Esophagus muscularis mucosa (tissue), 4 donors: ENCODE measurements around the gene COG7. TPM values are rescaled to one million over a fixed set of nuclear protein-coding genes. Genes with fewer than 3 reads are reported as not detected.
"Not testable (repeated sequence)": the region's sequence is repeated elsewhere in the genome, so short reads cannot be mapped to it uniquely, and the experiment has no call there.

Experiments
- DNase-seq: peaks from one replicate; pipeline ENCODE4 v3.0.0-alpha.2; 2017; ENCODE audit errors: extremely low spot score
- H3K27ac ChIP-seq, 4 donors: fragments of 200-600 bp; sonication (generic); replicated peaks in 1 of 4; 1 replicate in 3 of 4; 2 replicates in 1 of 4; pipeline ENCODE4 v1.5.1; 2016 to 2019; ENCODE audit warnings: mild to moderate bottlenecking in 1 of 4
- H3K27me3 ChIP-seq, 4 donors: fragments of 200-600 bp; sonication (generic); one replicate each; pipeline versions ENCODE4 v1.5.1 to v1.6.0; 2016 to 2019
- H3K36me3 ChIP-seq, 4 donors: fragments of 200-600 bp; sonication (generic); one replicate each; pipeline ENCODE4 v1.5.1; 2016 to 2019
- H3K4me1 ChIP-seq, 4 donors: fragments of 200-600 bp; sonication (generic); one replicate each; pipeline ENCODE4 v1.5.1; 2016 to 2019
- H3K4me3 ChIP-seq, 4 donors: fragments of 200-600 bp; sonication (generic); 1 replicate in 2 of 4; 2 replicates in 2 of 4; pipeline ENCODE4 v1.5.1; 2016 to 2019; ENCODE audit warnings: mild to moderate bottlenecking in 4 of 4, moderate library complexity in 1 of 4
- H3K9me3 ChIP-seq, 4 donors: fragments of 200-600 bp; sonication (generic); 1 replicate in 3 of 4; 2 replicates in 1 of 4; pipeline ENCODE4 v1.5.1; 2016 to 2019
- CTCF ChIP-seq, 3 experiments: fragments of 200-600 bp in 2 of 3; fragments of 450-650 bp in 1 of 3; sonication (generic) in 2 of 3; IDR thresholded peaks; one replicate each; pipeline ENCODE4 v1.5.1; 2017 to 2019; ENCODE audit warnings: antibody characterized with exemption in 3 of 3, mild to moderate bottlenecking in 2 of 3, moderate library complexity in 1 of 3
- EP300 ChIP-seq: sonication (generic); formaldehyde crosslinking; IDR thresholded peaks from one replicate; pipeline ENCODE4 v1.6.1; 2017; ENCODE audit warnings: antibody characterized with exemption
- POLR2A ChIP-seq: fragments of 450-650 bp; IDR thresholded peaks from one replicate; pipeline ENCODE4 v1.6.1; 2017; ENCODE audit warnings: antibody characterized with exemption, moderate library complexity, mild to moderate bottlenecking, low read depth
- POLR2AphosphoS5 ChIP-seq, 2 donors: sonication (generic); formaldehyde crosslinking; IDR thresholded peaks; one replicate each; pipeline ENCODE4 v1.6.1; 2017; ENCODE audit warnings: antibody characterized with exemption in 2 of 2
- WGBS: methylation state at CpG from one replicate; pipeline ENCODE4 v1.1.5; 2018; 5-methylcytosine and 5-hydroxymethylcytosine counted together
- intact Hi-C: fragments of 100-400 bp; cut with DNase I; formaldehyde crosslinking; loops from one replicate; pipeline ENCODE4 v1.15.1; 2023
- total RNA-seq, 4 donors: library from RNA; depleted of rRNA; stranded (reverse); fragments of >200 nt; gene quantifications; one replicate each; pipeline versions ENCODE4 v1.1.0 to v1.2.1, GENCODE V29; 2016

Gene COG7
- total RNA-seq, 4 donors from 2014 or later, result 11.9 to 23.7 (median 15.1) TPM

GRCh38 chr16:23402100-23402499, 50.9 kb downstream of the COG7 start:
- H3K27me3 ChIP-seq, result no peaks in the 10 kb centered on the region
- peaks cover 0 to 21% (median 19%) of the 10 kb centered on the region in 4 donors for H3K4me1 ChIP-seq
- intact Hi-C loops, result no loop called here
- TF ChIP-seq EP300 (no peak), POLR2AphosphoS5 (IDR thresholded peaks at IDR 0.05) (no peak)
- no peaks in the 10 kb centered on the region for H3K9me3 ChIP-seq
- no peak overlapping the region for H3K27ac ChIP-seq
- H3K4me3 ChIP-seq, result no peak overlapping the region
- H3K36me3 ChIP-seq, result peaks cover 45 to 100% (median 88%) of the 10 kb centered on the region in 4 donors
- 98% methylated on average over 2 of the region's 2 CpGs for WGBS
- DNase-seq, result no peak

GRCh38 chr16:23401139-23401538, 51.9 kb downstream of the COG7 start:
- intact Hi-C loops, result no loop called here
- 90% methylated on average over 8 of the region's 8 CpGs for WGBS
- no peak for TF ChIP-seq CTCF (IDR thresholded peaks at IDR 0.05)
- TF ChIP-seq POLR2A, result no peak
- TF ChIP-seq EP300, result no peak
- no peak for TF ChIP-seq POLR2AphosphoS5 (IDR thresholded peaks at IDR 0.05)

GRCh38 chr16:23400447-23400846, 52.5 kb downstream of the COG7 start:
- H3K27me3 ChIP-seq, intact Hi-C loops, H3K27ac ChIP-seq, H3K9me3 ChIP-seq, H3K4me3 ChIP-seq, DNase-seq: not testable (repeated sequence)
- WGBS, result 93% methylated on average over 7 of the region's 7 CpGs
- H3K4me1 ChIP-seq, result peaks cover 0 to 21% (median 19%) of the 10 kb centered on the region in 4 donors
- H3K36me3 ChIP-seq, result peaks cover 37 to 100% (median 86%) of the 10 kb centered on the region in 4 donors

More at GRCh38 chr16:23401139-23401538, 51.9 kb downstream of the COG7 start:
- no peak overlapping the region for H3K27ac ChIP-seq
- peaks cover 44 to 100% (median 88%) of the 10 kb centered on the region in 4 donors for H3K36me3 ChIP-seq
- no peak for DNase-seq
- no peaks in the 10 kb centered on the region for H3K9me3 ChIP-seq
- H3K27me3 ChIP-seq, result no peaks in the 10 kb centered on the region
- H3K4me3 ChIP-seq, result no peak overlapping the region
- peaks cover 0 to 21% (median 19%) of the 10 kb centered on the region in 4 donors for H3K4me1 ChIP-seq

GRCh38 chr16:23398987-23399805, 53.8 kb downstream of the COG7 start:
- TF ChIP-seq POLR2A (no peak), CTCF (IDR thresholded peaks at IDR 0.05) (peak in 1 of 3 experiments; percentile 5), POLR2AphosphoS5 (IDR thresholded peaks at IDR 0.05) (peak in 1 of 2 donors; percentile 66)
- 68% methylated on average over 14 of the region's 17 CpGs for WGBS
- H3K9me3 ChIP-seq, result no peaks in the 10 kb centered on the region
- peaks cover 31 to 95% (median 79%) of the 10 kb centered on the region in 4 donors for H3K36me3 ChIP-seq
- intact Hi-C loops, result no loop called here
- no peak overlapping the region for H3K4me3 ChIP-seq
- peak overlapping the region in 2 of 4 donors; percentile 48 to 57 for H3K27ac ChIP-seq
- peaks cover 3 to 23% (median 17%) of the 10 kb centered on the region in 4 donors for H3K4me1 ChIP-seq
- no peaks in the 10 kb centered on the region for H3K27me3 ChIP-seq
- no peak for DNase-seq

GRCh38 chr16:23397464-23397863, 55.5 kb downstream of the COG7 start:
- WGBS, result 100% methylated on average over 2 of the region's 2 CpGs
- DNase-seq, result no peak
- H3K9me3 ChIP-seq, result no peaks in the 10 kb centered on the region
- H3K36me3 ChIP-seq, result peaks cover 24 to 88% (median 66%) of the 10 kb centered on the region in 4 donors
- H3K27me3 ChIP-seq, result no peaks in the 10 kb centered on the region
- TF ChIP-seq POLR2AphosphoS5 (IDR thresholded peaks at IDR 0.05) (no peak), EP300 (no peak), CTCF (IDR thresholded peaks at IDR 0.05) (no peak), POLR2A (no peak)
- intact Hi-C loops, result no loop called here
- H3K4me1 ChIP-seq, result peaks cover 15 to 31% (median 23%) of the 10 kb centered on the region in 4 donors
- H3K27ac ChIP-seq, result no peak overlapping the region
- no peak overlapping the region for H3K4me3 ChIP-seq
